NT2/D1 (cell line): ENCODE results near the gene GABARAPL1.

ENCODE experiments used
- SUZ12 ChIP-seq: IDR thresholded peaks from 2 replicates; pipeline ENCODE4 v1.6.1; 2011; ENCODE audit not compliant: insufficient read length, insufficient read depth; ENCODE audit errors: extremely low read depth
- ZNF274 ChIP-seq: IDR thresholded peaks from 2 replicates; pipeline ENCODE4 v1.6.1; 2011; ENCODE audit warnings: mild to moderate bottlenecking, low read depth, low read length

DNA sequence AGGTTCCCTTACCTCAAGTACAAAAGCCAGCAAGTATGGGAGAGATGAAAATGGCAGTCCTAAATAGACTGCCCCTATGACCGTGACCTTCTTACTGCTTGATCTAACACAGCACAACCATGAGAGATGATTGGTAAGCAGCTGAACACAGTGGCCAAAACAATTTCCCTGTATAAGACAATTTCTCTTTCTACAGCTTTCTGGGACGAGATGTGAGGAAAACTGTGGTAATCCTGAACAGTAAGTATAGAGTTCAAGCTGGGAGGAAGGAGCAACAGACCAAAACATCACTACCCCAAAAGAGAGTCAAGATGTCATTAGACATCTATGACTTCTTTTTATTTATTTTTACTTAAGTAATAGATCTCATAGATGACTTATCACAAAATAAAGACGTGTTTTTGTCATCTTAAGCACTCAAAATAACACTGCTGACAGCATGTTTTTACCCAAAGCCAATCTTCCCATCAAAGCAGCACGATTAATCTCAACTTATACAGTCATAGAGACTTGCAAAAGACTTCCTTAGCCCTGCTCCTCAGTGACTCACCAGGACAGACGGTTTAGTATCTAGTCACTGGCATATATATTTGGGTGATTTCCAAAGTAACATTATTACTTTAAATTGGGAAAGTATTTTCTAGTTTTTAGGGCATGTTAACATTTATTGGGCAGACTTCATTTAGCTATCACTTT is 30.2 kb upstream of the GABARAPL1 start:
- TF ChIP-seq SUZ12 (no peak), ZNF274 (no peak)
